ENCODE results near the gene SMG7. TPM values are rescaled to one million over a fixed set of nuclear protein-coding genes. Genes with fewer than 3 reads are reported as not detected.

SMG7 gene
- total RNA-seq, 1 donor from 2014 or later, result 79.8 TPM

Other genes starting within 250 kb of the SMG7 start
- gene NMNAT2, start 54.1 kb upstream of the SMG7 start, total RNA-seq, result not detected in 2 replicates
- 5.3 and 6.2 TPM in 2 replicates for gene NCF2, start 118.0 kb downstream of the SMG7 start, total RNA-seq
- 144 and 149 TPM in 2 replicates for gene ARPC5, start 163.3 kb downstream of the SMG7 start, total RNA-seq
- not detected in 2 replicates for gene APOBEC4, start 180.8 kb downstream of the SMG7 start, total RNA-seq

Measured in activated CD4-positive, alpha-beta T cell treated with anti-CD3 and anti-CD28 coated beads, Interleukin-2, amount 10 ng/mL, durations not matched to agents 24 days and 14 days (primary cell).